Measurements from ENCODE around the gene R3HDM4. TPM values are rescaled to one million over a fixed set of nuclear protein-coding genes. Genes with fewer than 3 reads are reported as not detected.

The R3HDM4 gene
- total and polyA plus RNA-seq, 10 of the 15 experiments (the other 5 are each of a cell fraction or from before 2014, with no cell fraction given) = 1.3 to 65.8 (median 27.7) TPM

DNA sequence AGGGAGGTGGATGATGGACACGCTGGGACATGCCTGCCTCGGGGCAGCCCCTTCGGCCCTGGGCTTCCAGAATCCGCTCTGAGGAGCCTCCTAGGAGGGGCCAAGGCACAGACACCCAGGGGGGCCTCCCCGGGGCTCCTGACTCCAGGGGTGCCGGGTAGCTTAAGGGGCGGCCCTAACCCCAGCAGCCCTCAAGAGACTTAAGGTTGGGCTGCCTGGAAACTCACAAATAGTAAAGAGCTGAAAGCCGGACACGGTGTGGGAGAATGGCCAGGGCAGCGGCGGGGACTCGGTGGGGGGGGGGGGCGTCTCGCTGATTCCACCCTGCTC is 20.5 kb upstream of the R3HDM4 start:
- WGBS (ENCODE audit: insufficient coverage, insufficient replicate concordance, low lambda C conversion rate, missing lambda C conversion rate) = 59% methylated on average over 8 of the region's 14 CpGs

More for the DNA sequence above, 20.5 kb upstream of the R3HDM4 start:
- peak overlapping the region; percentile 67; the same call in 1 of the 2 replicates for H3K9ac ChIP-seq (ENCODE audit: control insufficient read depth, insufficient read depth, low read length)
- no peaks in the 10 kb centered on the region for H3K27me3 ChIP-seq (replicated peaks in 1 of 2; ENCODE audit: control insufficient read depth in 2 of 2, insufficient read depth in 2 of 2, low read length in 1 of 2)
- in situ Hi-C loops (cut with MboI) = no loop called here
- peak overlapping the region; percentile 47; the same call in 1 of the 2 replicates for H3K27ac ChIP-seq (ENCODE audit: control insufficient read depth, insufficient read depth)
- peaks cover 60% of the 10 kb centered on the region for H3K79me2 ChIP-seq (ENCODE audit: control insufficient read depth, insufficient read depth, low read length)
- BruUV-seq (replicated peaks) = no TSS peak
- intact Hi-C loops (cut with micrococcal nuclease; ENCODE audit: unreplicated experiment) = no loop called here
- DNase-seq (ENCODE audit: low read depth, low spot score) (no peak), ATAC-seq (no peak), FAIRE-seq (no peak)
- H3K36me3 ChIP-seq (ENCODE audit: control insufficient read depth in 2 of 2, insufficient read depth in 2 of 2, low read length in 1 of 2) = peaks cover 10 to 22% of the 10 kb centered on the region in 2 experiments
- no peaks in the 10 kb centered on the region for H4K20me1 ChIP-seq (ENCODE audit: control insufficient read depth, insufficient read depth)
- no peak for TF ChIP-seq IRF5 (IDR thresholded peaks at IDR 0.05; ENCODE audit: borderline replicate concordance)
- H3K9me3 ChIP-seq (replicated peaks; ENCODE audit: control insufficient read depth, insufficient read depth, low read length) = peaks cover 4% of the 10 kb centered on the region
- peak overlapping the region; percentile 86 for H3K4me2 ChIP-seq (ENCODE audit: control insufficient read depth, insufficient read depth)
- H3K4me3 ChIP-seq = peak overlapping the region; percentile 65; the same call in 1 of the 2 replicates
- peaks cover 21% of the 10 kb centered on the region for H3K4me1 ChIP-seq (ENCODE audit: control insufficient read depth, insufficient read depth, low read length)
- ChIA-PET CTCF (interaction anchor here (1.4 to 2.2 kb wide), 3 partner anchors 48 to 70 kb away, joined by 4 to 10 read pairs (median 7); partner anchors contain the start of gene WDR18), SMC1A (ENCODE audit: uncharacterized antibody, unreplicated experiment) (interaction anchor here (0.6 to 1.6 kb wide), 3 partner anchors 11 to 545 kb away, joined by 3 to 8 read pairs (median 3); no protein-coding TSS in a partner anchor), POLR2A (interaction anchor here (0.5 to 1.6 kb wide), 6 partner anchors 14 to 323 kb away, joined by 3 to 4 read pairs (median 3); no protein-coding TSS in a partner anchor), RAD21 (ENCODE audit: unreplicated experiment) (interaction anchor here (0.8 to 2.4 kb wide), 3 partner anchors 11 to 51 kb away, joined by 3 to 10 read pairs (median 9); partner anchors contain the start of gene WDR18)
- H2AFZ ChIP-seq (ENCODE audit: control insufficient read depth, low read depth, low read length) = no peak overlapping the region

Data from GM12878 (cell line).